Chondrocyte (in vitro differentiated cells): ENCODE measurements around the gene RAC2. TPM values are rescaled to one million over a fixed set of nuclear protein-coding genes. Genes with fewer than 3 reads are reported as not detected.

Source experiments
- DNase-seq: peaks from one replicate; pipeline ENCODE4 v3.0.0; 2021; ENCODE audit warnings: mixed read lengths, low spot score
- H3K27ac Mint-ChIP-seq: one replicate; pipeline ENCODE4 v1.8.0; 2021; ENCODE audit warnings: mild to moderate bottlenecking, moderate library complexity, mixed read lengths; ENCODE audit not compliant: unreplicated experiment
- H3K27me3 Mint-ChIP-seq: 2 replicates; pipeline ENCODE4 v1.8.0; 2021; ENCODE audit warnings: low read depth, mixed read lengths
- H3K36me3 Mint-ChIP-seq: 2 replicates; pipeline ENCODE4 v1.8.0; 2021; ENCODE audit warnings: low read depth, mixed read lengths
- H3K4me1 Mint-ChIP-seq: 2 replicates; pipeline ENCODE4 v1.8.0; 2021; ENCODE audit warnings: low read depth, mild to moderate bottlenecking, mixed read lengths
- H3K4me3 Mint-ChIP-seq: one replicate; pipeline ENCODE4 v1.8.0; 2021; ENCODE audit warnings: mild to moderate bottlenecking, moderate library complexity, mixed read lengths; ENCODE audit not compliant: unreplicated experiment
- H3K9me3 Mint-ChIP-seq: 2 replicates; pipeline ENCODE4 v1.8.0; 2021; ENCODE audit warnings: low read depth, mixed read lengths
- CTCF ChIP-seq: fragments of 200-600 bp; sonication (generic); IDR thresholded peaks from 2 replicates; pipeline ENCODE4 v1.5.0; 2021; ENCODE audit warnings: antibody characterized with exemption, mild to moderate bottlenecking, moderate library complexity
- total RNA-seq: library from RNA; stranded (reverse); gene quantifications from 3 replicates; pipeline ENCODE4 v1.2.1, GENCODE V29; 2021

RAC2 gene
- total RNA-seq, 1 donor from 2014 or later: 0.20 TPM

GRCh38 chr22:37231406-37232139 is 12.5 kb downstream of the RAC2 start:
- H3K4me3 Mint-ChIP-seq: no peak overlapping the region
- H3K27me3 Mint-ChIP-seq: peaks cover 20% of the 10 kb centered on the region
- no peaks in the 10 kb centered on the region for H3K9me3 Mint-ChIP-seq
- H3K4me1 Mint-ChIP-seq: peaks cover 27% of the 10 kb centered on the region
- no peak for TF ChIP-seq CTCF
- H3K27ac Mint-ChIP-seq: no peak overlapping the region
- peak; percentile 80 for DNase-seq
- no peaks in the 10 kb centered on the region for H3K36me3 Mint-ChIP-seq

GRCh38 chr22:37230673-37231405 is 13.2 kb downstream of the RAC2 start:
- DNase-seq: peak; percentile 85
- H3K9me3 Mint-ChIP-seq: no peaks in the 10 kb centered on the region
- no peak overlapping the region for H3K27ac Mint-ChIP-seq

GRCh38 chr22:37229805-37230672 is 14.0 kb downstream of the RAC2 start:
- Mint-ChIP-seq H3K27ac (peak overlapping the region; percentile 70), H3K36me3 (no peaks in the 10 kb centered on the region), H3K9me3 (no peaks in the 10 kb centered on the region), H3K27me3 (peaks cover 21% of the 10 kb centered on the region), H3K4me3 (no peak overlapping the region), H3K4me1 (peaks cover 27% of the 10 kb centered on the region)
- no peak for TF ChIP-seq CTCF
- DNase-seq: peak; percentile 53

More at GRCh38 chr22:37230673-37231405, 13.2 kb downstream of the RAC2 start:
- H3K4me1 Mint-ChIP-seq: peaks cover 27% of the 10 kb centered on the region
- no peaks in the 10 kb centered on the region for H3K36me3 Mint-ChIP-seq
- TF ChIP-seq CTCF: no peak
- peaks cover 20% of the 10 kb centered on the region for H3K27me3 Mint-ChIP-seq
- H3K4me3 Mint-ChIP-seq: no peak overlapping the region

GRCh38 chr22:37229012-37229804 is 14.9 kb downstream of the RAC2 start:
- no peaks in the 10 kb centered on the region for H3K36me3 Mint-ChIP-seq
- no peak for TF ChIP-seq CTCF
- DNase-seq: no peak

More at GRCh38 chr22:37229012-37229804, 14.9 kb downstream of the RAC2 start:
- Mint-ChIP-seq H3K27me3 (peaks cover 19% of the 10 kb centered on the region), H3K4me1 (peaks cover 27% of the 10 kb centered on the region), H3K27ac (peak overlapping the region; percentile 75), H3K4me3 (no peak overlapping the region), H3K9me3 (no peaks in the 10 kb centered on the region)
